Renal cortical epithelial cell (primary cell): ENCODE measurements around the gene IFFO2. TPM values are rescaled to one million over a fixed set of nuclear protein-coding genes. Genes with fewer than 3 reads are reported as not detected.

ENCODE experiments used
- DNase-seq: peaks from one replicate; pipeline ENCODE4 v3.0.0-alpha.2; 2011; ENCODE audit warnings: low read depth
- total RNA-seq: library from RNA; depleted of rRNA; stranded (reverse); fragments of >200 nt; gene quantifications from 2 replicates; pipeline ENCODE4 v1.2.3, GENCODE V29; 2014

IFFO2 gene
- total RNA-seq, 1 donor from 2014 or later = 42.0 TPM

- DNase-seq = peak; percentile 70
These were observed 19.5 kb downstream of the IFFO2 start for GRCh38 chr1:18936814-18937481.

GRCh38 chr1:18936471-18936813, 20.0 kb downstream of the IFFO2 start:
- DNase-seq = no peak

- DNase-seq = no peak
These were observed 22.1 kb downstream of the IFFO2 start for GRCh38 chr1:18934205-18935000.

- no peak for DNase-seq
These were observed 23.6 kb downstream of the IFFO2 start for GRCh38 chr1:18932879-18933278.

GRCh38 chr1:18932387-18932786, 24.1 kb downstream of the IFFO2 start:
- DNase-seq = peak; percentile 78

GRCh38 chr1:18931730-18932129, 24.7 kb downstream of the IFFO2 start:
- peak; percentile 35 for DNase-seq

GRCh38 chr1:18929686-18930085, 26.8 kb downstream of the IFFO2 start:
- peak; percentile 23 for DNase-seq

- no peak for DNase-seq
These were observed 27.5 kb downstream of the IFFO2 start for GRCh38 chr1:18928985-18929384.

- no peak for DNase-seq
These were observed 28.1 kb downstream of the IFFO2 start for GRCh38 chr1:18928406-18928805.

GRCh38 chr1:18927654-18928272, 28.7 kb downstream of the IFFO2 start:
- DNase-seq = no peak

- DNase-seq = no peak
These were observed 29.3 kb downstream of the IFFO2 start for GRCh38 chr1:18927082-18927653.

GRCh38 chr1:18926315-18927081, 30.0 kb downstream of the IFFO2 start:
- DNase-seq = peak; percentile 91

GRCh38 chr1:18925279-18925678, 31.2 kb downstream of the IFFO2 start:
- DNase-seq = no peak

- DNase-seq = peak; percentile 59
These were observed 32.2 kb downstream of the IFFO2 start for GRCh38 chr1:18924221-18924691.

- DNase-seq = no peak
These were observed 32.7 kb downstream of the IFFO2 start for GRCh38 chr1:18923756-18924211.

GRCh38 chr1:18922848-18923755, 33.4 kb downstream of the IFFO2 start:
- DNase-seq = peak; percentile 21

GRCh38 chr1:18922319-18922726, 34.2 kb downstream of the IFFO2 start:
- no peak for DNase-seq

- no peak for DNase-seq
These were observed 34.8 kb downstream of the IFFO2 start for GRCh38 chr1:18921516-18922251.

- DNase-seq = no peak
These were observed 35.5 kb downstream of the IFFO2 start for GRCh38 chr1:18920931-18921330.

- DNase-seq = no peak
These were observed 36.5 kb downstream of the IFFO2 start for GRCh38 chr1:18919956-18920355.
